RCC 7860 (cell line): ENCODE results near the gene SLC39A13.

ENCODE experiments used
- DNase-seq: peaks from one replicate; pipeline ENCODE4 v3.0.0-alpha.2; 2015; ENCODE audit warnings: low spot score
- FAIRE-seq: peaks from 2 replicates; lab custom pipeline; 2012; peaks lifted over from hg19 to GRCh38; lab: Jason Lieb, UNC

Gene SLC39A13

DNA sequence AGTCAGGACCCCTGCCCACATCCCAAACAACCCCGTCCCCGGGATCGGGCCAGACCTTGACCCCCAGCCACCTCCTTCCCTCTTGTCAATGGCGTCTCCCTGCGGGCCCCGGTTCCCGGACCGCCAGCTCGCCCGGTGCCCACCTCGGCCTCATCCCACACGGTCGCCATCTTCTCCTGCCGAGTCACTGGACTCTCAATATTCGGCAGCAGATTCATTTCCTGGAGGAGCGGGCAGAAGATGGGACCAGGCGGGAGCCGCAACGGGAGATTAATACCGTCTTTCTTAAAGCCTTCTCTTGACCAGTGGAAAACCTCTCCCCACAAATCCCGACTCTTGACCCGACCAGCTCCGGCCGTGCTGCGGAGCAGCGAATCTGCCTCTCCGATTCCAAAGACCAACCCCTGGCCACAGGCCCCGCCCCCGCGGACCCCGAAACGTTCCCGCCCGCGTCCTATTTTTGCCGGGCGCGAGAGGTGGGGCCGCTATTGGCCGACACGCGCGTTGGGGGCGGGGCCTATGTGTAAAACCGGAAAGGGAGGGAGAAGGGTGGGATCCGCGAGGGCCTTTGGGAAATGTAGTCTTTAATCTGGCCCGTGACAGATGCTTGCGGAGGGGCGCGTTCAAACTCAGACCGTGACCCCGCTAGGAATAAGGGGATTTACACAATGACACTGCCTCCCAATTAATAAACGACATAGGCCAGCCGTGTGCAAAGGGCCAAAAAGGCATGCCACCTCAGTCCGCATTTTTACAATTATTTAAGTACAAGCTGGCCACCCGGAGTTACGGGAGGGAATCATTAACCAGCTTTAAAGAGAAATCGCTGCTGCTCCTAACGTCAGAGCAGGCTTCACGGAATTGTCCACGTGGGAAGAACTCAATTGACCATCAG, 17.9 kb downstream of the SLC39A13 start, which contains the start of gene PSMC3:
PSMC3 (minus strand) TSS at position 378 of the 895 bp plus-strand sequence; CDS start at position 218, 160 bp downstream.
- DNase-seq: peak; percentile 85

DNA sequence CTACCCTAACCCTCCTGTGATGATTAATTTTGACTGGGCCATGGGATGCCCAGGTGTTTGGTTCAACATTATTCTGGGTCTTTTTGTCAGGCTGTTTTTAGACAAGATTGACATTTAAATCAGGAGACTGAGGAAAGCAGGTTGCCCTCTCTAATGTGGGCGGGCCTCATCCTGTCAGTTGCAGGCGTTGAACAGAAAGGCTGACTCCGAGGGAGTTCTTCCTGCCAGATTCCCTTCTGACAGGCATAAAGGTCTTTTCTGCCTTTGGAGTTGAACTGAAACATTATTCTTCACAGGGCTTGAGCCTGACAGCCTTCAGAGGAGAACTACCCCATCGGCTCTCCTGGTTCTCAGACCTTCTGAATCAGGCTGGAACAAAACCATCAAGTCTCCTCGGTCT, 22.1 kb downstream of the SLC39A13 start:
- no peak for FAIRE-seq
- no peak for DNase-seq

More for the DNA sequence above, 17.9 kb downstream of the SLC39A13 start, which contains the start of gene PSMC3:
- FAIRE-seq: peak; percentile 81

DNA sequence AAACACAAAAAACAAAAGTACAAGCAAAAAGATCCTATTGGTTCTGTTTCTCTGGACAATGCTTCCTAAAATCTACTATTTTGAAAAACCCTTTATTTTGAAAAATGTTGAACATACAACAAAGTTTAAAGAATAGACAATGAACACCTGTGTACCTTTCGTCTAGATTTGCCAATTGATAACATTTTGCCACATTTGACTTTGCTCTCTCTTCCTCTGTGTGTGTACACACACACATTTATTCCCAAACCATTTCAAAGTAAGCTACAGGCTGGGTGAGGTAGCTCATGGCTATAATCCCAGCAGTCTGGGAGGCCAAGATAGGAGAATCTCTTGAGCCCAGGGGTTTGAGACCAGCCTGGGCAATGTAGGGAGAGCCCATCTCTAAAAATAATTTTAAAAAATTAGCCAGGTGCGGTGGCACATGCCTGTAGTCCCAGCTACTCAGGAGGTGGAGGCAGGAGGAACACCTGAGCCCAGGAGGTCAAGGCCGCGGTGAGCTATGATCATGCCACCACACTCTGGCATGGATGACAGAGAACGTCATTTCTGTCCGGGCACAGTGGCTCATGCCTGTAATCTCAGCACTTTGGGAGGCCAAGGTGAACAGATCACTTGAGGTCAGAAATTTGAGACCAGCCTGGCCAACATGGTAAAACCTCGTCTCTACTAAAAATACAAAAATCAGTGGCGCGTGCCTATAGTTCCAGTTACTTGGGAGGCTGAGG, 23.1 kb downstream of the SLC39A13 start:
- no peak for DNase-seq
- no peak for FAIRE-seq

DNA sequence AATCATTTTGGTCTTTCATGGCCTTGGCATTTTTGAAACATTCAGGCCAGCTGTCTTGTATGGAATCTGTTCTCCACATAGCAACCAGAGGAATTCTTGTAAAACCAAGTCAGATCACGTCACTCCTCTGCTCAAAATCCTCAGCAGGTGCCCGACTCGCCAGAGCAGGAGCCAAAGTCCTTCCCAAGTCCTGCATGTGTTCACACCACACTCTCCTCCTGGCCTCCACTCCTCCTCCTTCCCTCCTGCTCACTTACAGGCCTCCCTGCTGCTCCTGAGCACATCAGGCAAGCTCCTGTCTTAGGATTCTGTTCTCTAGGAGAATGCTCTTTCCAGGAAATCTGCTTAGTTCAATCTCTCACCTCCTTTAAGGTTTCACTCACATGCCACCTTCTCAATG, 24.8 kb downstream of the SLC39A13 start:
- DNase-seq (no peak), FAIRE-seq (no peak)

DNA sequence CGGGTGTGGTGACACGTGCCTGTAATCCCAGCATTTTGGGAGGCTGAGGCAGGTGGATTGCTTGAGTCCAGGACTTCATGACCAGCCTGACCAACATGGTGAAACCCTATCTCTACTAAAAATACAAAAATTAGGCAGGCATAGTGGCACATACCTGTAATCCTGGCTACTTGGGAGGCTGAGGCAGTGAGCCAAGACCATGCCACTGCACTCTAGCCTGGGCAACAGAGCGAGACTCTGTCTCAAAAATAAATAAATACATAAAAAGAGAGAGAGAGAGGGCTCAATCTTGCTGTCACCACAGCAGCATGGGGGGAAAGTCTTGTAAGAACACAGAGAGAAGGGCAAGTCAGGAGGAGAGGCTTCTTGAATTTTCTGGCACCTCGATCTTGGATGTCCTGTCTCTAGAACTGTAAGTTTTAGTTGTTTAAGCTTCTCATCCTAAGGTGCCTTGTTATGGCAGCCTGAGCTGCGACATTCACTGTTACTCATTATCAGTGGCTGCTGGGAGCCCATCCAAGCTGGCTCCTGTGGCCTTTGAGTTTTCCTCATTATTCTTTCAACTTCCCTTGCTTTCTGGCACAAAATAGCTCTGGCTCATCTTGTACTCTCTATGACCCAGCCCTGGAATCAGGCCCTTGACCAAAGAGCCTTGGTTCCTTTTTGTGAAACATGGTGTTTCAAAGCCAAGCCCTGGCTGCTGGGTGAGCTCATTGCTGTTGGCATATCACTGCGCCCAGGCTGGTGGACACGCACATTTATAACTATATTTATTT, 25.8 kb downstream of the SLC39A13 start:
- peak; percentile 7 for DNase-seq
- no peak for FAIRE-seq

DNA sequence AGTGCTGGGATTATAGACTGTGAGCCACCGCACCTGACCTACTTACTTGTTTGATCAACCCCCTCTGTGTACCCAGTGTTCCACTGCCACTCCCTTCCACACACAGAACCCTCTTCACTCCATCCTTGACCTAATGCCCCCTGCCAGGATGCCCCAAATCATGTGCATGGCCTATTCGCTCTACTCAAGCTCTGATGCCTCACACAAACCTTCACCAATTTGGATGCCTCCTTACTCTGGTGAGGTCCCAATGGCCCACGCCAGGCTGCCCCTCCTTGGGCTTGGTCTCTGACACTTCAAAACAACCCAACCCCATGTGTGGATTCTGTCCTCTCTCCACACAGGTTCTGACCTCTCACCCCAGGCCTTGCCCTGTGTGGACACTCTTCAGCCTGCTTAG, 27.3 kb downstream of the SLC39A13 start:
- DNase-seq (no peak), FAIRE-seq (no peak)

DNA sequence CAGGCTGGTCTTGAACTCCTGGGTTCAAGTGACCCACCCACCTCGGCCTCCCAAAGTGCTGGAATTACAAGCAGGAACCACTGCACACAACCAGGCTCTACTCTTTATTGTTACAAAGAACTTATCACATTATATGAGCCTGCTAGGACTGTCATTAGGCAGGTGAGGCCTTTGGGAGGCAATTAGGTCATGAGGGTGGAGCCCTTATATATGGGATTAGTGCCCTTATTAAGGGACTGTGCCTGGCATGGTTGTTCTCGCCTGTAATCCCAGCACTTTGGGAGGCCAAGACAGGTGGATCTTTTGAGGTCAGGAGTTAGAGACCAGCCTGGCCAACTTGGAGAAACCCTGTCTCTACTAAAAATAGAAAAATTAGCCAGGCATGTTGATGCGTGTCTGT, 28.3 kb downstream of the SLC39A13 start:
- DNase-seq (no peak), FAIRE-seq (no peak)

DNA sequence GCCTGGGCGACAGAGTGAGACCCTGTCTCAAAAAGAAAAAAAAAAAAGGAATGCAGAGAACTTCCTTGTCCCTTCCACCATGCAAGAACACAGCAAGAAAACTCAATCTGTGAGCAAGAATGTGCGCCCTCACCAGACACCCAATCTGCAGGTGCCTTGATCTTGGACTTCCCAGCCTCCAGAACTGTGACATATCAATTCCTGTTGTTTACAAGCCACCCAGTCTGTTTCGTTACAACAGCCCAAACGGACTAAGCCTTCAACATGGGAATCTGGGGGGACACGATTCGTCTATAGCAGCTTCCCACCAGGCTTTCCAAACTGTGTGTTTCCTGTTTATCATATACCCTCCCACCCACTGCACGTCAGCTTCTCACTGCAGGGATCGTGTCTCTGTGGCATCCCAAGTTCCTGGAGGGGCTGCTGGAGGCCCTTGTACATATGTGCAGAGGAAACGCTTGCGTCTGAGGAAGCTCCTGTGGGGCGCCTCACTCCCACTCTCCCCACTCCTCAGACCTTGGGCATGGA, 28.9 kb downstream of the SLC39A13 start:
- FAIRE-seq: no peak
- no peak for DNase-seq

DNA sequence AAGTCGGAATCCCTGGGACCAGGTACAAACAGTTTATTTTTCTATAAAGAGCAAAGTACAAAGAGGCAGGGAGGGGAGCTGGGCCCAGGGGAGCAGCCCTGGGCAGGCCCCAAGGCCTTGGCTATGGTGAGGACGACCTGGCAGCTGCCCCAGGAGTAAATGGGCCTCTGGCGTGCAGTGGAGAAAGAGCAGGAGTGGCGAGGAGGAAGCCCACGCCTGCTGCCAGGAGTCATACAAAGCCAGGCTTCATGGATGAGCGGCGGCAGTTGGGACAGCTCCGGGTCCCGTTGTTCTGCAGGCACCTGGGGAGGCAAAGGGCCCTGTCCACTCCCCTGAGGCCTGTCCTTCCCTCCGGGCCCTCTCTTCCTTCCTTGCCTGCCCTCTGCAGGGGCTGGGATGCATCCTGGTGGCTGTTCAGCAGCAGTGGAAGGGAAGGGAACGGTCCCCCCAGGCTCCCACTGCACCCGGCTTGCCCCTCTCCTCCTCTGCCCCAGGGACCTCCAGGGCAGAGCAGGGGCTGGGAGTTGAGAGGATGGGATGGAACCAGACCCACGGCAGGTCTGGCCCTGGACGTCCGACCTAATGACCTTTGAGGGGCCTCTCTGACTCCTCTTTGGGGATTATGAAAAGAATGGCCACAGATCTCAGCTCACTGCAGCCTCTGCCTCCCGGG, 29.5 kb downstream of the SLC39A13 start:
- no peak for FAIRE-seq

DNA sequence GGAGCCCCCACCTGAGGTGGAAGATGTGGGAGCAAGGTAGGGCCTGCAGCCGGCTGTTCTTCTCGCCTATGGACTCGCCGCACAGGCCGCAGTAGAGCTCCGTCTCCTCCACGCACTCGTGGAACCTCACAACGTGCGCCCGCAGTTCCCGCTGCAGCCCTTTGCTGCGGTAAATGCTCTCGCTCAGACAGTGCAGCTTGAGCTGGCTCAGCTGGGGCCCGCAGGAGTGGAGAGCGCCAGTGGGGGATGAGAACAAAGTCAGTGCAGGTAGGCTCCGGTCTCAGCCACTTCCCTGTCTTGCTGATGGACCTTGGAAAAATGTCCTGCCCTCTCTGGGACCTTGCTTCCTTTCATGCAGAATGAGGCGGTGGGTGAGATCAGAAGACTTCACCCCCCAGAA, 30.3 kb downstream of the SLC39A13 start:
- no peak for FAIRE-seq
- no peak for DNase-seq

More for the DNA sequence above, 29.5 kb downstream of the SLC39A13 start:
- DNase-seq: no peak

DNA sequence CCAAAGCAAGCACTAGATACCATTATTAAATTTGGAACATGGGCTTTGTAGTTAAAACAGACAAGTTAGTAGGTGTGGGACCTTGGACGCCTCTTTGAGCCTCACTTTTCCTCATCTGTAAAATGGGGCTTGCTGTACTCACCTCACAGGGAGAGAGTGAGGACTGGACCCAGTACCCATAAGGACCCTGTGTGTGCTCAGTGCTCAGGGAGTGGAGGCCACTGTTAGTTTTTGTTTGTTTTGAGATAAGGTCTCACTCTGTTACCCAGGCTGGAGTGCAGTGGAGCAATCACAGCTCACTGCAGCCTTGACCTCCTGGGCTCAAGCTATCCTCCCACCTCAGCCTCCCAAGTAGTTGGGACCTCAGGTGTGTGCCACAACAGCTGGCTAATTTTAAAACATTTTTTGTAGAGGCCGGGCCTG, 31.7 kb downstream of the SLC39A13 start:
- DNase-seq (no peak), FAIRE-seq (no peak)

DNA sequence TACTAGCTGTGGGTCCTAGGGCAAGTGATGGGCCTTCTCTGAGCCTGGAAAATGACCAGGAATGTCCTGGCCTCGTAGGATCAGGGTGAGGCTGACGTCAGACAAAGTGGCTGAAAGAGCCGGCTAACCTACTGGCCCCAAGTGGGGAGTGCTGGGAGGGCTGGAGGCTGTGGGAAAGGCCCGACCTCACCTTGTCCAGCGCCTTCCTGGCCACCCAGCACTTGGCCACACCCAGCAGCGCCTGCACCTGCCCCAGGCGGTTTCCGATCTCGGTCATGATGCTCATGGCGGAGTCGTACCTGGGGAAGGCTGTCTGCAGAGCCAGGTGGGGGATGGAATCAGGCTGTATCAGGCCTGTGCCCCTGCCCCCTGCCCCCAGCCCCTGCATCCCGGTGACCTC, 33.0 kb downstream of the SLC39A13 start:
- no peak for FAIRE-seq
- DNase-seq: no peak

DNA sequence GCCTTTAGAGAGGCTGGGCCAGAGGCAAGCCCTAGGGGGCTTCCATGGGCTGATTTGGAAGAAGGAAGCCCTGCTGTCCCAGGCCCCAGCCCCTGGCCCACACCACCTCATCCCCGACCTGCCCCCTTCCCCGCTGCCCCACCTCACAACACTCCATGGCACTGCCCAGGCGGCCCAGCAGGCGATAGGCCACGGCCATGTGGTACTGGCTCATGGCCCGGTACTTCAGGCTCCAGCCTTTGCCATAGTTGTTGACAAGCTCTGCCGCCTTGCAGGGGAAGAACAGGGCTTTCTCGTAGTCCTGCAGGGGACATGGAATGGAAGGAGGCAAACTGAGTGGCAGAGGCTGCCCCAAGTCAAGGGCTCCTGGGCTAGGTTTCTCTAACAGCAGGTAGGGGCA, 34.1 kb downstream of the SLC39A13 start:
- no peak for FAIRE-seq

DNA sequence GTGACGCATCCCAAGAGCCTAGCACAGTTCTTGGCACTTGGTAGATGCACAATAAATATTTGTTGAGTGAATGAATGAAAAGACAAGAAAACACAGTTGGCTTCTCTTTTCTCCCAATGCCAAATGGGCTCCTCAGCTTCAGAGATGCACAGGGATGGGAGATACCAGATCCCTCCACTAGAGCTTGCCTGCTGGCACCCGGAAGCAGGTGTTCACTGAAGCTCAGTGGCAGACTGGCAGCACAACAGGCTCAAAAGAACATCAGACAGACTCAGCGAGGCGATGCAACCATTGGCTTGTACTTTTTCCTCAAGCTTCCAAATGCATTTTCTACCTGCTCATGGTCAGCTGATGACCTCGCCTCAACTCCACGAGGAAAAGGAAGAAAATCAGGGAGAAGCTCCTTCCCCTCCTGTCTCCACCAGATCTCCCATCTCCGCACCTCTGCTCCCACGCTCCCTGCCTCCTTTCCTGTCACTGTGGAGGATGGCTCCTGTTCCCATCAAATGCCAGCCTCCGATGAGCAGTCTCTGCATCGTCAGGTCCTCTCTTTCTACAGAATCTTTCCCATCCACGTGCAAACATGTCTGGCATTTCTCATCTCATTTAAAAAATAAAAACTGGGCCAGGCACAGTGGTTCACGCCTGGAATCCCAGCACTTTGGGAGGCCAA, 34.8 kb downstream of the SLC39A13 start:
- no peak for DNase-seq
- no peak for FAIRE-seq

More for the DNA sequence above, 34.1 kb downstream of the SLC39A13 start:
- no peak for DNase-seq

DNA sequence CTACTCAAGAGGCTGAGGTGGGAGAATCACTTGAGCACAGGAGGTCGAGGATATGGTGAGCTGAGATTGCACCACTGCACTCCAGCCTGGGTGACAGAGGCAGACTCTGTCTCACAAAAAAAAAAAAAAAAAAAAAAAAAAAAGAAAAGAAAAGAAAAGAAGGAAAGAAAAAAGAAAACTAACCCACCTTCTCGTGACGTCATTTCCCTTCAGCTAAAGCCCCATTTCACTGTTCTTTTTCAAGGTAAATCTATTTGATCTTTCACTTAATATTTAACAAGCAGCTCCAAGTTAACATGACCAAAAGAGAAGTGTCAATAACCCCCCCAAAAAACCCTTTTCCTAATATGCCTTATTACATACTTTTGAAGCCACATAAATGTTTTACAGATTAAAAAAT, 35.4 kb downstream of the SLC39A13 start:
- DNase-seq (no peak), FAIRE-seq (no peak)

DNA sequence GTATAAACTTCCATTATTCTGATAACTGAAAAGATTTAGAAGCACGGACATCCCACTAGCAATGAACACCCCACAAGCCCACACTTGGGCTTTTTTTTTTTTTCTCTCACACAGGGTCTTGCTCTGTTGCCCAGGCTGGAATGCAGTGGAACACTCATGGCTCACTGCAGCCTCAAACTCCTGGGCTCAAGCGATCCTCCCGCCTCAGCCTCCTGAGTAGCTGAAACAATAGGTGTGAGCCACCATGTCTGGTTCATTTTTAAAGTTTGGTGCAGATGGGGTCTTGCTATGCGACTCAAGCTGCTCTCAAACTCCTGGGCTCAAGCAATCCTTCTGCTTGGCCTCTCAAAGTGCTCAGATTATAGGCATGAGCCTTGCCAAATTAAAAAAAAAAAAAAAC, 37.5 kb downstream of the SLC39A13 start:
- FAIRE-seq (no peak), DNase-seq (no peak)

DNA sequence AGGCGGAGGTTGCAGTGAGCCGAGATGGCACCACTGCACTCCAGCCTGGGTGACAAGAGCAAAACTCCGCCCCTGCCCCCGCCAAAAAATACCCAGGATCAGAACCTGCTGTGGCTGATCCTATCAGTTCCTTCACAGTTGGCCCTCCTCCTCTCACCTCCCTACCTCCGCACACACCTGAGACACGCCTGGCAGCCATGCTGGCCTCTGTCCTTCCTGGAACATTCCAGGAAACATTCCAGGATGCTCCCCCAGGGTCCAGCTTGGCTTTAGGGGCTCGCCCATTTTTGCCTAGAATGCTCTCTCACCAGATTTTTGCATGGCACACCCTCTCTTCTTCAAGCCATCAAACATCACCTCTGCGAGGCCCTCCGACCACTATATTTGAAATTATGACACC, 38.4 kb downstream of the SLC39A13 start:
- FAIRE-seq: no peak
- no peak for DNase-seq

DNA sequence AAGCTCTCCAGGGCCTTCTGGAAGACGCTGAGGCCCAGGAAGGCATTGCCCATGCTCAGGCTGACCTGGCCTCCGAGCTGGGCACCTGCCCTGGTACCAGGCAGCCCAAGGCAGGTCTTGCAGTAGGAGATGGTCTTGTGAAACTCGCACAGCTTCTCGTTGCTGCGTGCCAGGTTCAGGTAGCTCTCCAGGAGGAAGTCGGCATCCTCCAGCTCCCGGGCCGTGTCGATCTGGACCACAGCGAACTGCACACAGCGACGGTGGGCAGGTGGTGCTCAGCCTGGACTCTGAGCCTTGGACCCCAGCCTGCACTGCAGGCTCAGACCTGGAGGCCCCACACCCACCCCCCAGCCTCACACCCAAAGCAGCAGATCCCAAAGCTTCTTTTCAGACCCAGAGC, 39.5 kb downstream of the SLC39A13 start:
- FAIRE-seq (no peak), DNase-seq (no peak)

DNA sequence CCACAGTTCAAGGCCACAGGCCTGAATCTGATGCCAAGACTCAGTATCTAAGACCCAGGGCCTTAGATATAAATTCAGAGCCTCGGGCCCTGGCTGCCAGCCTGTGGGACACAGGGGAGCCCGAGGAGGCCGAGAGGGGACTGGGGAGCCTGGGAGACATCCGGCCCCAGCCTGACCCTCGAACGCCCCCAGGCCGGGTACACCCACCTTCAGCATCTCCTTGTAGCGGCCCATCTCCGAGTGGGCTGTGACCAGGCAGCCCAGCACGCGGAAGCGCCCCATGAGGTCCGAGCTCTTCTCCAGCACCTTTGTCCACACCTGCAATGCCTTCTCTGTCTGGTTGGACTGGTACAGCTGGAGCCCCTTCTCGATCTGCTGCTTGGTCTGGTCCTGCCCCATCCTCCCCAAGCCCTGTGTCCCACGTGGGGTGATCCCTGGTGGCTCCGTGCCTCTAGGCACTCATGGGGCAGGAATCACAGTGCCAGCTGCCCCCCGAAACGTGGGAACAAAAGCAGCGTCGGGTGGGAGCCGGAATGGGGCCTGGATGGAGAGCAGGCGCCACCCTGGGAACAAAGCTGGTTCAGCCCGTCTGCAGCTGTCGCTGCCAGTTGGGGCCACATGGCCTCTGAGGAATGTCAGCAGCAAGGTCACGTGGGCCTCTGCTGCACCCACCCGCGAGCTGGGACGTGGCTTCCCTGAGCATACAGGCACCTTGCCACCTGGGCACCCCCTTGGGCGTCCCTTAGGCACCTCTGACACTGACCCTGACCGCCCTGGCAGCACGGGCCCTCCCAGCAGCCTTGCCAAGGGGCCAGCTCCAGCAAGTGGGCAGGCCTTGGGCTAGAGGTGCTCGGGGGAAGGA, 40.4 kb downstream of the SLC39A13 start, which contains the start of gene RAPSN:
RAPSN (minus strand) TSS at position 571 of the 862 bp plus-strand sequence; CDS start at position 399, 172 bp downstream.
- DNase-seq: no peak
- FAIRE-seq: no peak
